Cardiac fibroblast (primary cell): ENCODE measurements around the gene FKBP1A.

Experiments
- DNase-seq, 2 donors: peaks; one replicate each; pipeline versions ENCODE4 v3.0.0 to v3.0.0-alpha.2; 2010; ENCODE audit warnings: low read depth in 2 of 2
- H3K4me3 ChIP-seq, 2 donors: replicated peaks in 1 of 2; 1 replicate in 1 of 2; 2 replicates in 1 of 2; pipeline ENCODE4 v1.5.1; 2011; ENCODE audit warnings: low read depth in 2 of 2, low read length in 2 of 2, mild to moderate bottlenecking in 2 of 2, moderate library complexity in 1 of 2
- CTCF ChIP-seq: IDR thresholded peaks from one replicate; pipeline ENCODE4 v1.5.1; 2011; ENCODE audit warnings: low read depth, mild to moderate bottlenecking, low read length, inconsistent platforms

FKBP1A gene

GRCh38 chr20:1420066-1420465, 27.2 kb upstream of the FKBP1A start:
- no peak for DNase-seq
- TF ChIP-seq CTCF, result no peak
- no peak overlapping the region for H3K4me3 ChIP-seq

- H3K4me3 ChIP-seq, result no peak overlapping the region
- DNase-seq, result peak; percentile 60 to 77
- no peak for TF ChIP-seq CTCF
Measured at GRCh38 chr20:1418350-1418749, 25.5 kb upstream of the FKBP1A start.

- H3K4me3 ChIP-seq, result no peak overlapping the region
- no peak for TF ChIP-seq CTCF
- no peak for DNase-seq
Measured at GRCh38 chr20:1417790-1418189, 24.9 kb upstream of the FKBP1A start.

- TF ChIP-seq CTCF, result no peak
- H3K4me3 ChIP-seq, result no peak overlapping the region
- peak; percentile 40 to 76 for DNase-seq
Measured at GRCh38 chr20:1417273-1417672, 24.4 kb upstream of the FKBP1A start.

- TF ChIP-seq CTCF, result no peak
- DNase-seq, result peak; percentile 84 to 98
- no peak overlapping the region for H3K4me3 ChIP-seq
Measured at GRCh38 chr20:1415667-1416468, 23.0 kb upstream of the FKBP1A start.

- TF ChIP-seq CTCF, result no peak
- no peak overlapping the region for H3K4me3 ChIP-seq
- DNase-seq, result no peak
Measured at GRCh38 chr20:1414982-1415381, 22.1 kb upstream of the FKBP1A start.

GRCh38 chr20:1405801-1406200, 12.9 kb upstream of the FKBP1A start:
- H3K4me3 ChIP-seq, result no peak overlapping the region
- no peak for DNase-seq
- TF ChIP-seq CTCF, result no peak
